Uterus (tissue), 4 donors: ENCODE measurements around the gene ZNF516. TPM values are rescaled to one million over a fixed set of nuclear protein-coding genes. Genes with fewer than 3 reads are reported as not detected.

Source experiments
- DNase-seq, 2 donors: peaks; one replicate each; pipeline ENCODE4 v3.0.0-alpha.2; 2019 to 2020
- H3K27ac ChIP-seq, 2 donors: fragments of 200-600 bp; sonication (generic); 1 replicate in 1 of 2; 2 replicates in 1 of 2; pipeline ENCODE4 v1.5.1; 2016 to 2018
- H3K27me3 ChIP-seq, 2 donors: fragments of 200-600 bp; sonication (generic); one replicate each; pipeline ENCODE4 v1.5.1; 2018 to 2019; ENCODE audit warnings: control low read depth in 1 of 2
- H3K36me3 ChIP-seq, 2 donors: fragments of 200-600 bp; sonication (generic); one replicate each; pipeline ENCODE4 v1.5.1; 2019; ENCODE audit warnings: control low read depth in 1 of 2
- H3K4me1 ChIP-seq, 2 donors: fragments of 200-600 bp; sonication (generic); one replicate each; pipeline ENCODE4 v1.5.1; 2018 to 2019; ENCODE audit warnings: control low read depth in 1 of 2
- H3K4me3 ChIP-seq, 2 donors: fragments of 200-600 bp; sonication (generic); 1 replicate in 1 of 2; 2 replicates in 1 of 2; pipeline ENCODE4 v1.5.1; 2018 to 2019; ENCODE audit warnings: mild to moderate bottlenecking in 1 of 2
- H3K9me3 ChIP-seq, 2 donors: fragments of 200-600 bp; sonication (generic); one replicate each; pipeline ENCODE4 v1.5.1; 2019; ENCODE audit warnings: control low read depth in 1 of 2
- POLR2A ChIP-seq, 2 donors: fragments of 450-650 bp; IDR thresholded peaks; one replicate each; pipeline ENCODE4 v1.6.1; 2016; ENCODE audit warnings: antibody characterized with exemption in 2 of 2, mild to moderate bottlenecking in 1 of 2, moderate library complexity in 1 of 2
- intact Hi-C: fragments of 100-400 bp; cut with DNase I; formaldehyde crosslinking; loops from one replicate; pipeline ENCODE4 v1.15.1; 2023; ENCODE audit warnings: low total_unique reads
- total RNA-seq, 4 donors: library from RNA; depleted of rRNA in 3 of 4; stranded (reverse); fragments of >200 nt in 3 of 4; gene quantifications; one replicate each; pipeline versions ENCODE4 v1.1.0 to v1.2.4, GENCODE V29; 2014 to 2023
- TF ChIP-seq, protein P1 (sequence below), 4 experiments: fragments of 200-600 bp in 2 of 4; fragments of 450-650 bp in 2 of 4; sonication (generic) in 2 of 4; IDR thresholded peaks; one replicate each; pipeline ENCODE4 v1.5.1; 2016 to 2019; ENCODE audit warnings: antibody characterized with exemption in 4 of 4, mild to moderate bottlenecking in 2 of 4, moderate library complexity in 1 of 4
- donor health status: DM: yes; HTN: yes; CAD: no.

ZNF516 gene
- total RNA-seq, 4 donors from 2014 or later, result 29.4 to 177 (median 65.7) TPM

DNA sequence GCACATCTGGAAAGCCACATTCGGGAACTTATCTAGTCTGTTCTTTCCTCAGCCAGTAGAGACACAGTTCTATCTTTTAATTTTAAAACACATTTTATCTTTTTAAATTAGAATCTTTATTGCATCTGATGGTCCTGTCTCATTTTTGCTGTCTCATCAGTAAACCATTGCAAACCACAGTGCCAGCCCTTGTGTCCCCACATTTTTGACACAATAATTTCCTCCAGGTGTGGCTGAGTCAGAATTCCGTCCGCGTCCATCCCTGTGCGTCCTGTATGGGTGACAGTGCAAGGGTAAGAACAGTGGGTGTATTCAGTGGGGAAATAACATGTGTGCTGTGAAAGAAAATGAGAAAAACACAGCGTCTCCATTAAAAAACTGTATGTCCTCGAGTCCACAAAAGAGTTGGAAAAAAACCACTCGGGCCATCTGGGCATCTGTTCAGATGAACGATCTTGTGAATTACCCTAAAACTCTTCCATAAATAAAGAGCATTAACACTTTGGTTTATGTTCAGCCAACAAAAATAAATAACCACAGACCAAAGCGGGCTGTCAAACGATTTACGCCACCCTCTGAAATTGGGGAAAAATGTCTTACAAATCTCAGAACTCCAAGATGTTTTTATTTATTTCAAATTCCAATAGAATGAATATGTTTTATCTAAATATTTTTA is 137.3 kb downstream of the ZNF516 start:
- DNase-seq, result no peak
- Histone ChIP-seq H3K36me3 (peaks cover 0 to 3% of the 10 kb centered on the region in 2 donors), H3K27me3 (no peaks in the 10 kb centered on the region), H3K9me3 (no peaks in the 10 kb centered on the region), H3K27ac (peak overlapping the region; percentile 22 to 70), H3K4me1 (peaks cover 0 to 6% of the 10 kb centered on the region in 2 donors), H3K4me3 (no peak overlapping the region)
- TF ChIP-seq POLR2A (IDR thresholded peaks at IDR 0.05), result no peak
- TF ChIP-seq, protein P1, sequence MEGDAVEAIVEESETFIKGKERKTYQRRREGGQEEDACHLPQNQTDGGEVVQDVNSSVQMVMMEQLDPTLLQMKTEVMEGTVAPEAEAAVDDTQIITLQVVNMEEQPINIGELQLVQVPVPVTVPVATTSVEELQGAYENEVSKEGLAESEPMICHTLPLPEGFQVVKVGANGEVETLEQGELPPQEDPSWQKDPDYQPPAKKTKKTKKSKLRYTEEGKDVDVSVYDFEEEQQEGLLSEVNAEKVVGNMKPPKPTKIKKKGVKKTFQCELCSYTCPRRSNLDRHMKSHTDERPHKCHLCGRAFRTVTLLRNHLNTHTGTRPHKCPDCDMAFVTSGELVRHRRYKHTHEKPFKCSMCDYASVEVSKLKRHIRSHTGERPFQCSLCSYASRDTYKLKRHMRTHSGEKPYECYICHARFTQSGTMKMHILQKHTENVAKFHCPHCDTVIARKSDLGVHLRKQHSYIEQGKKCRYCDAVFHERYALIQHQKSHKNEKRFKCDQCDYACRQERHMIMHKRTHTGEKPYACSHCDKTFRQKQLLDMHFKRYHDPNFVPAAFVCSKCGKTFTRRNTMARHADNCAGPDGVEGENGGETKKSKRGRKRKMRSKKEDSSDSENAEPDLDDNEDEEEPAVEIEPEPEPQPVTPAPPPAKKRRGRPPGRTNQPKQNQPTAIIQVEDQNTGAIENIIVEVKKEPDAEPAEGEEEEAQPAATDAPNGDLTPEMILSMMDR (IDR thresholded peaks at IDR 0.05), result no peak
- intact Hi-C loops, result no loop called here

DNA sequence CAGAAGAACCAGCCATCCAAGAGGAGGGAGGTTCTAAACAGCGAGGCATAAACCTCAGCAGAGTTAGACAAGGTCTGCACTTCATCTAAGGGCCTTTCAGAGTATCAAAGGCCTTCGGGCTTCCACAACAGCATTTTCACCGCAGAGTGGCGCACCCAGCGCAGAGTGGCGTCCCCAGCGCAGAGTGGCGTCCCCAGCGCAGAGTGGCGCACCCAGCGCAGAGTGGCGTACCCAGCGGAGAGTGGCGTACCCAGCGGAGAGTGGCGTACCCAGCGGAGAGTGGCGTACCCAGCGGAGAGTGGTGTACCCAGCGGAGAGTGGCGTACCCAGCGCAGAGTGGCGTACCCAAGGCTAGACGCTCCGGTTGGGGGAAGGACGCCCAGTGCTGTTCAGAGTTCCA is 137.9 kb downstream of the ZNF516 start:
- no peaks in the 10 kb centered on the region for H3K27me3 ChIP-seq
- intact Hi-C loops, result no loop called here
- TF ChIP-seq, protein P1 (IDR thresholded peaks at IDR 0.05), result no peak
- TF ChIP-seq POLR2A (IDR thresholded peaks at IDR 0.05), result no peak
- H3K27ac ChIP-seq, result peak overlapping the region; percentile 22 to 70
- peaks cover 0 to 6% of the 10 kb centered on the region in 2 donors for H3K4me1 ChIP-seq
- no peak for DNase-seq
- peaks cover 0 to 3% of the 10 kb centered on the region in 2 donors for H3K36me3 ChIP-seq
- H3K4me3 ChIP-seq, result no peak overlapping the region
- no peaks in the 10 kb centered on the region for H3K9me3 ChIP-seq

DNA sequence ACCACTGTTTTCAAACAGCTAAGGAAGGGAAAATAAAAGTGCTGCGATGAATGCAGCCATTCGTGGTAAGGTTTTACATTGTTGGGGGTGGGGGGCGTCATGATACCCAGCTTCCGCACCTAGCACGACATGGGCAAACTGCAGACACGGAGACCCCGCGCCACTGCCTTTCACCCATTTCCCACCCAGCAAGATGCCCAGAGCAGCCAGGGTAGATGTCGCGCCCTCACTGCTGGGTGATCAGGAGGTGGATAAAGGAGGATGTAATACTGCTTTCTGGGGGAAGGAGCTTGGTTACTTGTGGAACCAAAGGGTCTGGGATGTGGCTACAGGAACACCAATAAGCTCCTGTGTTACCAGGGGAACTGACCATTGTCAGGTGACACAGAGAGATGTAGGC is 138.4 kb downstream of the ZNF516 start:
- H3K27me3 ChIP-seq, result no peaks in the 10 kb centered on the region
- H3K27ac ChIP-seq, result peak overlapping the region in 1 of 2 donors; percentile 70
- peaks cover 0 to 6% of the 10 kb centered on the region in 2 donors for H3K4me1 ChIP-seq
- peaks cover 0 to 3% of the 10 kb centered on the region in 2 donors for H3K36me3 ChIP-seq
- DNase-seq, result no peak
- intact Hi-C loops, result no loop called here
- no peaks in the 10 kb centered on the region for H3K9me3 ChIP-seq
- H3K4me3 ChIP-seq, result no peak overlapping the region
- TF ChIP-seq POLR2A (IDR thresholded peaks at IDR 0.05), result no peak
- TF ChIP-seq, protein P1 (IDR thresholded peaks at IDR 0.05), result no peak

DNA sequence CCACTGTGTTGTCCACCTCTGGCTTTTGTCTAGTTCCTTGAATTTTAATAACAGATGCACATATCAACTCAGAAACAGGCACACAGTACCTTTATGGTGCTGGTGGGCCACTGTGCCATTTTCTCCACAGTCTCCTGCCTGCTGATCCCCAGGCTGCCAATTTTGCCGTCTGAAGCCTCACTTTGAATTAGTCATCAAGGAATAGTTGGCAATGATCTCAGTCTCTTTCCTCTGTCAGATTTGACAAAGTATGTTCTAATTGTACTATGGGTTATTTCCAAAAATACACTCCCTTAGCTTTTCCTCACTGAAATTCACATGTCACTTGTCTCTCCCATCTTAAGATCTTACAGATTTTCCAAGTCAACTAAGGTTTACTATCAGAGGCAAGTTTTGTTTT is 140.7 kb downstream of the ZNF516 start:
- TF ChIP-seq POLR2A (IDR thresholded peaks at IDR 0.05), result no peak
- TF ChIP-seq, protein P1 (IDR thresholded peaks at IDR 0.05), result no peak
- no peaks in the 10 kb centered on the region for H3K9me3 ChIP-seq
- no peaks in the 10 kb centered on the region for H3K36me3 ChIP-seq
- H3K4me1 ChIP-seq, result peaks cover 0 to 6% of the 10 kb centered on the region in 2 donors
- peak; percentile 60 to 80 for DNase-seq
- intact Hi-C loops, result no loop called here
- H3K27ac ChIP-seq, result peak overlapping the region; percentile 68 to 74
- H3K4me3 ChIP-seq, result no peak overlapping the region
- no peaks in the 10 kb centered on the region for H3K27me3 ChIP-seq

DNA sequence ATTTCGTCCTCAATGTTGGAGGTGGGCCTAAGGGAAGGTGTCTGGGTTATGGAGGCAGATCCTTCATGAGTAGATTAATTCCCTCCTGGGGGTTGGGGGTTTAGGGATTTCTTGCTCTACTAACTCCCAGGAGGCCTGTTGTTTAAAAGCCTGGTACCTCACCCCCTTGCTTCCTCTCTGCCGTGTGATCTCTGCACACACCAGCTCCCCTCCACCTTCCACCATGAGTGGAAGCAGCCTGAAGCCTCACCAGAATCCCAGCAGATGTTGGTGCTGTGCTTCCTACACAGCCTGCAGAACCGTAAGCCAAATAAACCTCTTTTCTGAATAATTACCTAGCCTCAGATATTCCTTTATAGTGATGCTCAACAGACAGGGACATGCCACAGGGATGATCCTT is 141.5 kb downstream of the ZNF516 start:
- intact Hi-C loops, result no loop called here
- no peak overlapping the region for H3K4me3 ChIP-seq
- no peaks in the 10 kb centered on the region for H3K9me3 ChIP-seq
- no peak for DNase-seq
- H3K4me1 ChIP-seq, result no peaks in the 10 kb centered on the region
- H3K27me3 ChIP-seq, result no peaks in the 10 kb centered on the region
- no peak for TF ChIP-seq POLR2A (IDR thresholded peaks at IDR 0.05)
- TF ChIP-seq, protein P1 (IDR thresholded peaks at IDR 0.05), result no peak
- no peaks in the 10 kb centered on the region for H3K36me3 ChIP-seq
- peak overlapping the region; percentile 68 to 74 for H3K27ac ChIP-seq
